Keratinocyte (primary cell): ENCODE measurements around the gene TSPAN18. TPM values are rescaled to one million over a fixed set of nuclear protein-coding genes. Genes with fewer than 3 reads are reported as not detected.

Source experiments
- DNase-seq: peaks from one replicate; pipeline ENCODE4 v3.0.0-alpha.2; 2011; ENCODE audit warnings: low read depth, missing footprints, low spot score
- FAIRE-seq: peaks from 2 replicates; lab custom pipeline; 2011; peaks lifted over from hg19 to GRCh38; lab: Jason Lieb, UNC
- H2AFZ ChIP-seq: 2 replicates; pipeline ENCODE4 v1.6.0; 2012; ENCODE audit warnings: low read length, control low read depth, inconsistent platforms; ENCODE audit not compliant: control insufficient read depth
- H3K27ac ChIP-seq: 2 replicates; pipeline ENCODE4 v1.5.1; 2011; ENCODE audit warnings: low read length; ENCODE audit not compliant: control insufficient read depth, insufficient read depth
- H3K27me3 ChIP-seq: 3 replicates; pipeline ENCODE4 v1.6.0; 2011; ENCODE audit warnings: low read length; ENCODE audit not compliant: control insufficient read depth, insufficient read depth; ENCODE audit errors: extremely low read depth
- H3K36me3 ChIP-seq, 2 experiments: 2 replicates in 1 of 2; 3 replicates in 1 of 2; pipeline ENCODE4 v1.5.1; 2011; ENCODE audit warnings: low read length in 2 of 2, mild to moderate bottlenecking in 1 of 2; ENCODE audit not compliant: control insufficient read depth in 2 of 2, insufficient read depth in 2 of 2; ENCODE audit errors: extremely low read depth in 1 of 2
- H3K4me1 ChIP-seq: 3 replicates; pipeline ENCODE4 v1.5.1; 2011; ENCODE audit warnings: low read length; ENCODE audit not compliant: control insufficient read depth, insufficient read depth; ENCODE audit errors: extremely low read depth
- H3K4me2 ChIP-seq: 3 replicates; pipeline ENCODE4 v1.6.0; 2011; ENCODE audit warnings: low read depth, low read length; ENCODE audit not compliant: control insufficient read depth, insufficient read depth; ENCODE audit errors: extremely low read depth
- H3K4me3 ChIP-seq, 3 experiments: fragments of 200-600 bp in 1 of 3; sonication (generic) in 1 of 3; 2 replicates in 2 of 3; 3 replicates in 1 of 3; pipeline ENCODE4 v1.5.1; 2011 to 2016; ENCODE audit warnings: low read length in 3 of 3, mild to moderate bottlenecking in 3 of 3, control low read depth in 2 of 3, inconsistent platforms in 1 of 3, low read depth in 1 of 3, mixed read lengths in 1 of 3, mixed run types in 1 of 3, moderate library complexity in 1 of 3; ENCODE audit not compliant: control insufficient read depth in 2 of 3, insufficient read depth in 2 of 3; ENCODE audit errors: extremely low read depth in 1 of 3
- H3K79me2 ChIP-seq: 2 replicates; pipeline ENCODE4 v1.6.0; 2012; ENCODE audit warnings: low read length; ENCODE audit not compliant: control insufficient read depth, insufficient read depth
- H3K9ac ChIP-seq: 3 replicates; pipeline ENCODE4 v1.6.0; 2011; ENCODE audit warnings: low read length; ENCODE audit not compliant: control insufficient read depth, insufficient read depth; ENCODE audit errors: extremely low read depth
- H3K9me1 ChIP-seq: 3 replicates; pipeline ENCODE4 v1.6.0; 2011; ENCODE audit warnings: low read length; ENCODE audit not compliant: control insufficient read depth, insufficient read depth; ENCODE audit errors: extremely low read depth
- H3K9me3 ChIP-seq: 2 replicates; pipeline ENCODE4 v1.5.1; 2012; ENCODE audit warnings: low read depth, low read length; ENCODE audit not compliant: control insufficient read depth
- H4K20me1 ChIP-seq: 3 replicates; pipeline ENCODE4 v1.6.0; 2011; ENCODE audit warnings: low read length; ENCODE audit not compliant: control insufficient read depth, insufficient read depth; ENCODE audit errors: extremely low read depth
- EZH2 ChIP-seq: IDR thresholded peaks from one replicate; pipeline ENCODE4 v1.6.1; 2012; ENCODE audit warnings: inconsistent platforms, mild to moderate bottlenecking, low read length, moderate library complexity
- dilution Hi-C: fragments of 300-500 bp; cut with MboI; formaldehyde crosslinking; loops from one replicate; pipeline ENCODE4 v1.7.0; 2020; ENCODE audit warnings: low sequenced_read_pairs; ENCODE audit not compliant: extremely low pct_ligation_motif_present
- polyA plus RNA-seq, 5 experiments: library from polyadenylated mRNA; depleted of rRNA in 3 of 5; stranded (reverse) in 3 of 5; stranded (forward) in 1 of 5; unstranded in 1 of 5; fragments of >200 nt; gene quantifications; 1 replicate in 1 of 5; 2 replicates in 3 of 5; 3 replicates in 1 of 5; pipeline versions ENCODE4 v1.2.1 to v1.2.3, GENCODE V29; 2011 to 2012; ENCODE audit warnings: missing spikeins in 2 of 5, low read depth in 1 of 5, low replicate concordance in 1 of 5
- TF ChIP-seq, protein P1 (sequence below), 3 experiments: IDR thresholded peaks in 1 of 3; conservative IDR thresholded peaks in 1 of 3; optimal IDR thresholded peaks in 1 of 3; 2 replicates in 2 of 3; 3 replicates in 1 of 3; pipeline versions ENCODE3 to v1.5.1; 2011; ENCODE audit warnings: low read length in 3 of 3, mild to moderate bottlenecking in 3 of 3, moderate library complexity in 2 of 3, control low read depth in 1 of 3, inconsistent platforms in 1 of 3; ENCODE audit not compliant: insufficient read depth in 2 of 3; ENCODE audit errors: extremely low read depth in 1 of 3

TSPAN18 gene
- polyA plus RNA-seq, 1 donor (not counting 4 experiments of a cell fraction or from before 2014, with no cell fraction given) = not detected

DNA sequence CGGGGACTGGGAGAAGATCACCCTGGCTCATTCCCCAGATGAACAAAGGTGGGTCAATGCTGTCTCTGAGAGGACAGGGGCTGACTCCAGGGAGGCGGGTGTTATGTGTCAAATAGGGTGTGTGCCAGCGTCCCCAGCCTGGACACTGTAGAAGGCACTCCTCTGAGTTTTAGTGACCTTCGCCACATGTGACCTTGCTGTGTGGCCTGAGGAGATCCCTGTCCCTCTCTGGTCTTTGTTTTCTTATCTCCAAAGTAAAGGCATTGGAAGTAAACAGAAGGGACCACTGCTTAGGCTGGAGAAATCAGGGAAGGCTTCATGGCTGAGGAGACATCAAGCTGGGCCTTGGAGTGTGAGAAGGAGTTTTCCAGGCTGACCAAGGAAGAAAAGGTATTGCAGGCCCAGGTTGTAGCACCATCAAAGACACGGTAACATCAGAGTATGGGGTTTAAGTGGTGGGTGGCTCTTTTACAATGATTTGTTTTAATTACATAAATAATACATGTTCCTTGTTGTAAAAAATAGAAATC is 149.5 kb downstream of the TSPAN18 start:
- H4K20me1 ChIP-seq = peaks cover 2% of the 10 kb centered on the region
- dilution Hi-C loops = loop anchor here (25.0 kb wide), 1 partner anchor 239 kb away; no protein-coding TSS in a partner anchor
- no peak for TF ChIP-seq EZH2
- TF ChIP-seq, protein P1, sequence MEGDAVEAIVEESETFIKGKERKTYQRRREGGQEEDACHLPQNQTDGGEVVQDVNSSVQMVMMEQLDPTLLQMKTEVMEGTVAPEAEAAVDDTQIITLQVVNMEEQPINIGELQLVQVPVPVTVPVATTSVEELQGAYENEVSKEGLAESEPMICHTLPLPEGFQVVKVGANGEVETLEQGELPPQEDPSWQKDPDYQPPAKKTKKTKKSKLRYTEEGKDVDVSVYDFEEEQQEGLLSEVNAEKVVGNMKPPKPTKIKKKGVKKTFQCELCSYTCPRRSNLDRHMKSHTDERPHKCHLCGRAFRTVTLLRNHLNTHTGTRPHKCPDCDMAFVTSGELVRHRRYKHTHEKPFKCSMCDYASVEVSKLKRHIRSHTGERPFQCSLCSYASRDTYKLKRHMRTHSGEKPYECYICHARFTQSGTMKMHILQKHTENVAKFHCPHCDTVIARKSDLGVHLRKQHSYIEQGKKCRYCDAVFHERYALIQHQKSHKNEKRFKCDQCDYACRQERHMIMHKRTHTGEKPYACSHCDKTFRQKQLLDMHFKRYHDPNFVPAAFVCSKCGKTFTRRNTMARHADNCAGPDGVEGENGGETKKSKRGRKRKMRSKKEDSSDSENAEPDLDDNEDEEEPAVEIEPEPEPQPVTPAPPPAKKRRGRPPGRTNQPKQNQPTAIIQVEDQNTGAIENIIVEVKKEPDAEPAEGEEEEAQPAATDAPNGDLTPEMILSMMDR (optimal IDR thresholded peaks at IDR 0.05 in 1 of 3, IDR thresholded peaks at IDR 0.05 in 1 of 3, conservative IDR thresholded peaks at IDR 0.05 in 1 of 3; ENCODE audit: extremely low read depth in 1 of 3, insufficient read depth in 2 of 3, low read length in 3 of 3) = no peak

DNA sequence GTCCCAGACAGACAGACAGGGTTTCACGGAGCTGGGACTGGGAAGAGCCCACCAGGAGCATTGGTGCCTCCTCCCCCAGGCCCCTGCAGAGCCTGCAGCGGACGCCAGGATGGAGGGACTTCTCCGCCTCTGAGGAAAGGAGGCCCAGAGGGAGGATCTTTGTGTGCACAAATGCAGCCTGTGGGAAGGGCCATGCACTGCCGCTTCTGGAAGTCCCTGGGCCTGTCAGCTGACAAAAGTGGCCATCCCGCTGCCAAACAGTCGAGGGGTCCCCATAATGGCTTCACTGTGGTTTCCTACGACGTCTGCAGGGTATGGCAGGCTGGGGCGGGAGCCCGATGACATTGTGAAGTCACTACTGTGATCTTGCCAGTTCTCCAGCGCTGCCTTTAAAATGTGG is 150.1 kb downstream of the TSPAN18 start:
- no peak overlapping the region for H3K27ac ChIP-seq
- no peaks in the 10 kb centered on the region for H3K4me1 ChIP-seq
- no peak overlapping the region for H3K4me3 ChIP-seq
- no peaks in the 10 kb centered on the region for H3K9me1 ChIP-seq
- H3K27me3 ChIP-seq = peaks cover 75% of the 10 kb centered on the region
- H3K36me3 ChIP-seq = no peaks in the 10 kb centered on the region
- DNase-seq = no peak
- H4K20me1 ChIP-seq = peaks cover 2% of the 10 kb centered on the region
- no peak for FAIRE-seq
- no peak for TF ChIP-seq EZH2
- TF ChIP-seq, protein P1 (optimal IDR thresholded peaks at IDR 0.05 in 1 of 3, IDR thresholded peaks at IDR 0.05 in 1 of 3, conservative IDR thresholded peaks at IDR 0.05 in 1 of 3; ENCODE audit: extremely low read depth in 1 of 3, insufficient read depth in 2 of 3, low read length in 3 of 3) = no peak
- no peak overlapping the region for H2AFZ ChIP-seq
- H3K9ac ChIP-seq = no peak overlapping the region
- H3K4me2 ChIP-seq = no peak overlapping the region
- dilution Hi-C loops = loop anchor here (25.0 kb wide), 1 partner anchor 240 kb away; no protein-coding TSS in a partner anchor
- no peaks in the 10 kb centered on the region for H3K9me3 ChIP-seq
- no peaks in the 10 kb centered on the region for H3K79me2 ChIP-seq

More for the DNA sequence above, 149.5 kb downstream of the TSPAN18 start:
- peaks cover 72% of the 10 kb centered on the region for H3K27me3 ChIP-seq
- no peaks in the 10 kb centered on the region for H3K36me3 ChIP-seq
- no peak overlapping the region for H3K4me3 ChIP-seq
- no peak for DNase-seq
- no peak overlapping the region for H2AFZ ChIP-seq
- peaks cover 2% of the 10 kb centered on the region for H3K9me3 ChIP-seq
- no peak overlapping the region for H3K4me2 ChIP-seq
- no peaks in the 10 kb centered on the region for H3K4me1 ChIP-seq
- H3K79me2 ChIP-seq = no peaks in the 10 kb centered on the region
- no peak overlapping the region for H3K27ac ChIP-seq
- H3K9me1 ChIP-seq = no peaks in the 10 kb centered on the region
- no peak overlapping the region for H3K9ac ChIP-seq
- no peak for FAIRE-seq
